GM19240 (cell line): Measurements from ENCODE around the gene ANO6.
"Not testable (repeated sequence)": the region's sequence is repeated elsewhere in the genome, so short reads cannot be mapped to it uniquely, and the experiment has no call there.

Experiments
- DNase-seq: peaks from one replicate; pipeline ENCODE4 v3.0.0; 2011; ENCODE audit warnings: low spot score; ENCODE audit not compliant: insufficient read length

Gene ANO6

GRCh38 chr12:45343269-45344051 is 127.6 kb downstream of the ANO6 start:
- no peak for DNase-seq

DNA sequence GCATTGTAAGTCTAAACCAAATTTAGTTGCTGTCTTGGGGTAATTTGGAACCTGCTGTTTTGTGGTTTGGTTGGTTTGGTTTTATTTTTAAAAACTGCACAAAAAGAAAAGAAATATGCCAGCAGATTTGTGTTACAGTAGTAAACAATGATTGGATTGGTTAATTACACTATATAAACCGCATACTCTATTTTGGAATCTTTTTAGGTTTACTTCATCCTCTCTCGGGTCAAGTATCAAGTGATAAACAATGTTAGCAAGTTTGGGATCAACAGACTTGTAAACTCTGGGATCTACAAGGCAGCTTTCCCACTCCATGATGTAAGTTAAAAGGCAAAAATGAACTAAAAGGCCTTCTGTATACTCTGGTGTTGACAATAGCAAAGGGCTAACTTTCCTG is 132.4 kb downstream of the ANO6 start:
- no peak for DNase-seq

- DNase-seq = no peak
Measured at GRCh38 chr12:45348986-45349385, 133.1 kb downstream of the ANO6 start.

GRCh38 chr12:45349916-45350315 is 134.0 kb downstream of the ANO6 start:
- DNase-seq = no peak

DNA sequence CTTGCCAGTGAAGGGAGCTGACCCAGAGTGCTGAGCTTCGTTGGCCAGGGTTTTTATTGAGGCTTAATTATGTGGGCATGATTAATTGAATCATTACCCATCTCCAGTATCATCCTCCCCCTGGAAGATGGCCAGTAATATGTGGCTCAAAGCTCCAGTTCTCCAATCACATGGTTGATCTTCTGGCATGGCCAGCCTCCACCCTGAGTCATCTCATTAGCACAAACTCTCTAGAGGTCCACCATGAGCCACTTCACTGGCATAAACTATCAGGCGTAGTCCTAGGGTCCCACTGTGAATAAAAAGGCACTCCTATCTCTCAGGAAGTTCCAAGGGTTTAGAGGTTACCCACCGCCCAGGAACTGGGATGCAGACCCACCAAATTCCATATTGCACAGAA is 135.0 kb downstream of the ANO6 start:
- DNase-seq = no peak

DNA sequence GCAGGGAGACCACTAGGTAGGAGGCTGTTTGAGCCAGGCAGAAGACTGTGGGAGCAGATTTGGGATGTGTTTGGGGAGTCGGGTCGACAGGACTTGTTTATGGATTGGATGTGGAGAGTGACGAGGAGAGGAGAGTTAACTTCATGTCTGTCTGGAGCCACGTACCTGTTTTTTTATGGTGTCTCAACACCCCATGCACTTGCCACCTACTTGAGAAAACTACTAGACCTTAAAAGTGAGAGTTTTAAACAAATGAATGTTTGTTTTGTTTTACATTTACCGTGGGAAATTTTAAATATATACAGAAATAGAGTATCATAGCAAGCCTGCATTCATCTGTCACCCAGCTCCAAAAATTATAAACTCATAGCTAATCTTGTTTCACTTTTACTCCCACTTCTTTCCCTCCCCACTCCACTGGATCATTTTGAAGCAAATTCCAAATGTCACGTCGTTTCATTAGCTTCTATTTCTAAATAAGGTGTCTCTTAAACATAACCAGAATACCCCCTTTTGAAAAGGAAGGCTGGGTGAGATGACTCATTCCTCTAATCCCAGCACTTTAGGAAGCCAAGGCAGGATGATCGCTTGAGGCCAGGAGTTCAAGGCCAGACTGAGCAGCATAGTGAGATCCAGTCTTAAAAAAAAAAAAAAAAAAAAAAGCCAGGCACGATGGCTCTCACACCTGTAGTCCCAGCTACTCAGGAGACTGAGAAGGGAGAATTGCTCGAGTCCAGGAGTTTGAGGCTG is 136.2 kb downstream of the ANO6 start:
- no peak for DNase-seq

DNA sequence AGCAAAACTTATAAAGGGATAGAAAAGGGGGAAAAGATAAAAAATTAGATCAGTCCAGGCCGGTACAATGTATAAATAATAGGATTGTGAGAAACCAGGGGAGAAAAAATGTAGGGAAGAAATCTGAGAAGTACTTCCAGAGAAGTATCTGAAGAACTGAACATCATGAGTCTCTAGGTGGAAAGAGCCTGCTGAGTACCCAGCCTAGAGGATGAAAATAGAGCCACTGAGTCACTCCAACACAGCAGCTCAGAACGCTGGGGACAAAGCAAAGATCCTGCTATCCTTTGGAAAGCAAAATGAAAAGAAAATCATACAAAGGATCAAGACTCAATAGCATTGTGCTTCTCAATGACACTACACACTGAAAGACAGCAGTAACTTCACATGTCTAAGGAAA is 138.0 kb downstream of the ANO6 start:
- no peak for DNase-seq

DNA sequence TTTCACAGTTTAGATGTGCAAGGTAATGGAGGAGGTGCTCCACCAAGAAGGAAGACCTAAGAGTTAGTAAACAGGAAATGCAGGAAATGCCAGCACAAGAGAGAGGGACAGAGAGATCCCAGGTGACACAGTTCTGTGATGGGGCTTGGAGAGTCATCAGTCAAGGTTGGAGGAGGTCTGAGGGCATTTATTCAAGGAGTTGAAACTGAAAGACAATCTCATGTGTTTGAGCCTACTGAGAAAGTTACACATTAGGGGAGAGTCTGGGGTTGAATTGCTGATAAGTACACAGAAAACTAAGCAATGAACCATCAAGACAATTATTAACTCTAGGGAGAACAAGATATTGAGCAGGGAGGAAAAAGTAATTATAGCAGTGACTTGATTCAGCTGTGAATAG is 138.5 kb downstream of the ANO6 start:
- DNase-seq = no peak

DNA sequence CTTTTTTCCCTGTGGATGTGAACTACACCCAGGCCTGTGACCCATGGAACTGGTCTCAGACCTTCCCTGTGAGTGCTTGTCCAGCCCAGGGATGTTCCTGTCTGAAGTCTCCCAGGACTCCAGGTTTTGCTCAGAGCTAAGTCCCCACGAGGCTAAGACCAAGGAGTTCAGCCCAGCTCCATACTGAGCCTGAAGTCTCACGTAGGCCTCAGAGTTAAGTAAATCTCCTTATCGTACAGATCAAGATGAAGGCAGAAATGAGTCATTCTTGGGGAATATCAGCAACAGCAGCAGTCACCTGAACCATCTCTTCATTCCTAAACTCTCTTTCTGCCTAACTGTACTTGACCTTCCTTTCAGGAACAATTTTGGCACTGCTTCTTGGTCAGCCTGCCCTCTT is 139.8 kb downstream of the ANO6 start:
- DNase-seq = no peak

GRCh38 chr12:45356822-45357538 is 141.1 kb downstream of the ANO6 start:
- no peak for DNase-seq

DNA sequence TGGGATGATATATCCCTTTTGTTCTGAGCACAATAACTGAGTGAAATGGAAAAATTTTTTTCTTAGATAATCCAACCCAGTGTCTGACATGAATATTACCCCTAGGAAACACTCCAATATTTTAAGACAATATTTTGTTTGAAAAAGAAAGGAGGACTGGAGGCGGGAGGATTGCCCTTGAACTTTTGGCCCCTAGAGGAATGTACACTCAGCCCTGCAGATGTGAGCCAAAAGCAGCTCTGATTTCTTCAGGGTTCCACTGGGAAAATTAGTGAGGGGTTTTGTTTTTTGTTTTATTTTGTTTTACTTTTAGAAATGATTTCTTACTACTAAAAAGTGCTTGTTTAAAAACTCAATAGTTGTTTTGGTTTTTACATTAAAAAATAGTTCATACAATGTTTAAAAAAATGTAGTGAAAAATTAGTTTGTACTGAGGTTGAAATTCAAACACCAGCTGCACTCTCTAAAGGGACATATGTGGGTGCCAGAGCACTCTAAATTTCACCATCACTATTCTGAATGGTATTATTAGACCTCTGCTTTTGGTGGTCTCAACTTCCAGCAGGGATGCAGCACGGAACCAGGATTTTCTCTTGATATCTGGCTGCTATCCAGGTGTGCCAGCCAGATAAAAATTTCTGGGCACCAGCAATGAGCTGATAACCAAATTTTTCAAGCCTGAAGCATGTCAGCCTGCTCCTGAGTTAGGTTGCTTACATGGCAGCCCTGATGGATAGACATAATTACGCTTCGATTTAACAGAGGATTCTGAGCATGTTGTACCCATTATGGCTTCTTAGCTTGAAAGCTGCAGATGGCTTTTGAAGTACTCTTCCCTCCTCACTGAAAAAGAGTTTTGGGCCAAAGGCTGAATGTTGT is 141.9 kb downstream of the ANO6 start:
- DNase-seq = no peak

GRCh38 chr12:45362291-45362690 is 146.4 kb downstream of the ANO6 start:
- DNase-seq = no peak

- no peak for DNase-seq
Measured at GRCh38 chr12:45363903-45364302, 148.0 kb downstream of the ANO6 start.

DNA sequence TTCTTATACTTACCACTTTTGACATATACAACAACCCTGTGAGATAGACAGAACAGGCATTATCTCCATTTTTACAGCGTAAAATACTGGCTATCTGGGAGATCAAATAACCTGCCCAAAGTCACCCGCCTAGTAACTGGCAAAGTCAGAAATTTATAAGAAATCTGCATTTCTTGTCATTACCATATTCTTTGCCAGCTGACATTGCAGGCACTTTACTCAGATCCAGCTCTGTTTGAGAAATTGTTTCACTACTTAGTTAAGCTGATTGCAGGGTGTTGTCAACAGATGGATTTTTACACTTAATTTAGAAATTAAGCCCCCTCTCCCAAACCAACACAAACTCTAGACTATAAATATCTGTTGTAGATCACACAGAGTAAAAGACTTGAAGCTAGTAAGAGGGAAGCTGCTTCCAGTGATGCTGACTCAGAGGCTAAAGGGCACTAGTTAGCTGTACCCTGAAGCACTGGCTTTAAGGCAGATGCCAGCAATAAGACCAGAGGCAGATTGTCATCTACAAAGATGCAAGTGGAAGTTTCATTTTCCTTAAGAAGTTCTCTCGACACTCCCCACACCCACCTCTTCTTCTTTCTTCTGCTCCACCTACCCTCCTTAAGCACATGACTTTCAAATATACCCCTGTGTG is 153.1 kb downstream of the ANO6 start:
- no peak for DNase-seq

DNA sequence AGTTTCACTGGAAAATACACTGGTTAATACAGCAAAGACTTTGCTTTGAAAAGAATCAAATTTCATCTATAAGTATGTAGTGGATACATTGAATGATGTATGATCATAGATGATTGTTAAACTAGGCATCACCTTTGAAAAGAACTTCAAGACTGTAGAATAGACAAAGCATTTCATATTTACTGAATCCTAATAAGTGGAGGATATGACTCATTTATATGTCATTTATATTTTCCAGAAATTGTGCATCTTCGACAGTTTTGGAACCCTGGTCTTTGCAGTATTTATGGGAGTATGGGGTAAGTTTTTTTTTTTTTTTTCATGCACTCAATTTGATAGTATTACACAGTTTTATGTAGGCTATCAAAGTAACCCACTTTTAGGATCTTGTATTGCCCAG is 161.9 kb downstream of the ANO6 start:
- no peak for DNase-seq

DNA sequence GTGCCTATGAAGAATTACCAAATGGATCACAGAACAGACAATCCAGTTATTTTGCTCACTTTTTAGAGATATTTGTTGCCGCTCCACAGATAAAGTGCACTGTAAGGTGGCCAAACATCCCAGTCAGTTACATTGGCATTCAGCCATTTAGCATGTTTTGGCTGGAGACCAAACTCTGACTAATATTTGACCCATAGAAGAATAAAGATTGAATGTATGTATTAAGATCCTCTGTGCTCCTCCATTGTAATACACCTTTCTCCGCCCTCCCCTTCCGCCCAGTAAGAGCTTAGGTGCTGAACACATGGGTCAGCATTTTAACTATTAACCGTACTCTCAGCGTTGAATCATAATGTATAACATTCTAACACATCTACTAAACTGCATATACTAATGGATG is 163.4 kb downstream of the ANO6 start:
- no peak for DNase-seq

GRCh38 chr12:45381351-45381750 is 165.5 kb downstream of the ANO6 start:
- DNase-seq = no peak

- no peak for DNase-seq
Measured at GRCh38 chr12:45388545-45388944, 172.7 kb downstream of the ANO6 start.

GRCh38 chr12:45389426-45389825 is 173.5 kb downstream of the ANO6 start:
- no peak for DNase-seq

- DNase-seq = not testable (repeated sequence)
Measured at GRCh38 chr12:45397499-45397898, 181.6 kb downstream of the ANO6 start.

DNA sequence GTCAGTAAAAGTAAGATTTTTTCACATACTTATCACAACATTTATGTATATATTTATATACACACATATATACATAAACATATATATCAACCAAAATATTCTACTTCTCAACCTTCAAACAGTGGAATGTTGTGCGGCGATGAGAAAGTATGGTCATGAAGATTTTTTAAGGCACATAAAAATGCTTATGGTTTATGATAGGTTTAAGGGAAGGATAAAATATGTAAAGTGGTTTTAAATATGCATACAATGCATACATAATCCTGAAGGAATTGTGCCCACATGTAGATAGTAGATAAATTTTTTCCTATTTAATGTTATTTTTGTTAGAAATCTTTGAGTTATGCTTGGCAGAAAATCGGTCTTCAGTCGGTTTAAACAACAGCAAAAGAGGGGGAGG is 182.7 kb downstream of the ANO6 start:
- no peak for DNase-seq
